Parathyroid adenoma (tissue), 2 donors: ENCODE measurements around the gene ZNF276.

Source experiments
- H2AFZ ChIP-seq: fragments of 300-600 bp; sonication (generic); one replicate; pipeline ENCODE4 v1.7.0; 2017; ENCODE audit warnings: antibody characterized with exemption, mild to moderate bottlenecking
- H3K27ac ChIP-seq: fragments of 300-600 bp; sonication (generic); one replicate; pipeline ENCODE4 v1.7.0; 2017
- H3K27me3 ChIP-seq: fragments of 300-600 bp; sonication (generic); one replicate; pipeline ENCODE4 v1.7.0; 2017; ENCODE audit warnings: low read length; ENCODE audit not compliant: control insufficient read depth, insufficient read depth
- H3K36me3 ChIP-seq: fragments of 300-600 bp; sonication (generic); one replicate; pipeline ENCODE4 v1.7.0; 2017; ENCODE audit warnings: low read length; ENCODE audit not compliant: control insufficient read depth, insufficient read depth
- H3K4me1 ChIP-seq: fragments of 300-600 bp; sonication (generic); one replicate; pipeline ENCODE4 v1.7.0; 2017; ENCODE audit warnings: control low read depth
- H3K4me2 ChIP-seq: fragments of 300-600 bp; sonication (generic); one replicate; pipeline ENCODE4 v1.7.0; 2017; ENCODE audit warnings: low read length
- H3K4me3 ChIP-seq: fragments of 300-600 bp; sonication (generic); one replicate; pipeline ENCODE4 v1.7.0; 2017; ENCODE audit warnings: low read depth, low read length
- H3K79me2 ChIP-seq: fragments of 300-600 bp; sonication (generic); one replicate; pipeline ENCODE4 v1.7.0; 2017; ENCODE audit warnings: control low read depth
- H3K9ac ChIP-seq: fragments of 300-600 bp; sonication (generic); one replicate; pipeline ENCODE4 v1.7.0; 2017; ENCODE audit warnings: mild to moderate bottlenecking
- H3K9me3 ChIP-seq: fragments of 300-600 bp; sonication (generic); one replicate; pipeline ENCODE4 v1.7.0; 2017; ENCODE audit warnings: low read length; ENCODE audit not compliant: control insufficient read depth
- CTCF ChIP-seq: fragments of 300-600 bp; sonication (generic); IDR thresholded peaks from one replicate; pipeline ENCODE4 v1.7.0; 2017; ENCODE audit warnings: antibody characterized with exemption, mild to moderate bottlenecking
- donor health status: primary hyperparathyroidism.

ZNF276 gene

GRCh38 chr16:89741342-89742014 is 20.1 kb downstream of the ZNF276 start:
- TF ChIP-seq CTCF, result no peak
- Histone ChIP-seq H3K4me3 (no peak overlapping the region), H2AFZ (no peak overlapping the region), H3K79me2 (no peaks in the 10 kb centered on the region), H3K27me3 (no peaks in the 10 kb centered on the region), H3K4me2 (no peak overlapping the region), H3K9ac (no peak overlapping the region), H3K9me3 (no peaks in the 10 kb centered on the region), H3K27ac (no peak overlapping the region), H3K36me3 (no peaks in the 10 kb centered on the region), H3K4me1 (no peaks in the 10 kb centered on the region)

DNA sequence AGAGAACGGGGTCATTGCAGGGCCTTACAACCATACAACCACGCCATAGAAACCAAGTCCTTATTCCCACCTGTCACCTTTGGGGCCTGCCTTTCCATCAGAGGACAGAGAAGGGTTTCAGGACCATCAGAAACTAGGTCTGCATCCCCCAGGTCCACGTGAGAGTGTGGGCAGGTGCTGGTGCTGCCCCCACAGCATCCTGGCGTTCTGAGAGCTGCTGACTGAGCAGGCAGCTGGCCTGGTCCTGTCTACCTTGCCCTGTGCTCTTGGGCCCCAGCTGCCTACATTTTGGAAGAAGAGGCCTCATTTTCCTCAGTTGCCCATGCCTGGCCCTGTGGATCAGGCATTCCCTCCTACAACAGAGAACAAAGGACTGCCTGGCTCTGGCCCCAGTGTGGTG is 21.6 kb downstream of the ZNF276 start:
- Histone ChIP-seq H3K4me3 (no peak overlapping the region), H3K9ac (no peak overlapping the region), H3K36me3 (no peaks in the 10 kb centered on the region), H3K79me2 (no peaks in the 10 kb centered on the region), H3K9me3 (no peaks in the 10 kb centered on the region), H3K4me2 (no peak overlapping the region), H3K27me3 (no peaks in the 10 kb centered on the region), H3K27ac (no peak overlapping the region), H3K4me1 (no peaks in the 10 kb centered on the region), H2AFZ (no peak overlapping the region)
- TF ChIP-seq CTCF, result no peak

DNA sequence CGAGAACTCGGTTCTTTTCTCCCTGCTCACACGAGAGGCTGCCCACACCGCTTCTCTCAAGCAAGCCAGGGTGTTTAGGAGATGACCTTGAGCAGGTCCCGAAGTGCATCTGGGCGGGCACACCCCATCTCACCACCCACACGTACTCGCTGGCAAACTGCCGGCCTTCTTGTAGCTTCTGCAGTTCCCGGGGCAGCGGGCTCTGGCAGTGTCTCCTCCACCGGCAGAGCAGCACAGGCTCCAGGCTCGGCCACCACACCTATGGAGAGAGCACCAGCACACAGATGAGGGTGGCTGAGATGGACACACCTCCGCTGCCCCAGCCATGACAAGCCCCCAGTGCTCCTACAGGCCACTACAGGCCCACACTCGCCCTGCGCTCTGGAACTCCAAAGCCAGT is 23.5 kb downstream of the ZNF276 start:
- Histone ChIP-seq H3K4me3 (no peak overlapping the region), H3K9me3 (no peaks in the 10 kb centered on the region), H3K4me1 (no peaks in the 10 kb centered on the region), H2AFZ (no peak overlapping the region), H3K9ac (no peak overlapping the region), H3K27ac (no peak overlapping the region), H3K27me3 (no peaks in the 10 kb centered on the region), H3K4me2 (no peak overlapping the region), H3K79me2 (no peaks in the 10 kb centered on the region), H3K36me3 (no peaks in the 10 kb centered on the region)
- no peak for TF ChIP-seq CTCF

DNA sequence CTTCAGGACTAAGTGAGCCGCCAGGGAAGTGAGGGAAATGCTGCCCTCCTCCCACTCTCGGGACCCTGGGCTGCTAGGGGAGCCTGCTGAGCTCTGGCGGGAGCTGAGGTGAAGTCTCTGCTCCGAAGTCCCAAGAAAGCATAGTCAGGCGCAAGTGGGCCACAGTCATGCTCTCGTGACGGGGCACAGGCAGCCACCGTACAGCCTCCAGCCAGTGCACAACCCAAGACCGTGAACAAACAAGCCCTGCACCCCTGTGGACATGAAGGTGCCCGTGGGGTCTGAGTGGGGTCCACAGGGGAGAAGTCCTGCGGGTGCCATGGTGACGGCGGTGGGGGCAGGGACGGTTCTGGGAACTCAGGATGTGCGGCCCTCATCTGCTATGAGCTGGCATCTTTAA is 24.7 kb downstream of the ZNF276 start:
- Histone ChIP-seq H3K27ac (no peak overlapping the region), H2AFZ (no peak overlapping the region), H3K4me2 (no peak overlapping the region), H3K79me2 (no peaks in the 10 kb centered on the region), H3K9me3 (no peaks in the 10 kb centered on the region), H3K9ac (no peak overlapping the region), H3K4me3 (no peak overlapping the region), H3K4me1 (no peaks in the 10 kb centered on the region), H3K27me3 (no peaks in the 10 kb centered on the region), H3K36me3 (no peaks in the 10 kb centered on the region)
- no peak for TF ChIP-seq CTCF

DNA sequence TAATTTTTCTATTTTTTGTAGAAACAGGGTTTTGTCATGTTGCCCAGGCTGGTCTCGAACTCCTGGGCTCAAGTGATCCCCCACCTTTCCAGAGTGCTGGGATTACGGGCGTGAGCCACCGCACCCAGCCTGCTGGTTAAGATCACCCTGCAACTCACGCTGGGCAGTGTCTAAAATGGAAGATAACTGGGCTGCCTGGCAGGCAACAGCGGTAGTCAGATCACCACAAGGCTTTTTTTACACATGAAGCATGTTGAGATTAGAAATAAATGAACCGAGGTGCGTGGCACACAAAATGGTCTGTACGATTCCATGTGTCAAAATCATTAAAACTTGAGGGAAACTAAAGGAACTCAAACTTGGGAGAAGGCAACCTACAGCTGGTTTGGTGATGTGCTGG is 26.7 kb downstream of the ZNF276 start:
- no peak for TF ChIP-seq CTCF
- H3K27me3 ChIP-seq, result no peaks in the 10 kb centered on the region
- H3K79me2 ChIP-seq, result no peaks in the 10 kb centered on the region
- H3K4me3 ChIP-seq, result no peak overlapping the region
- H3K9me3 ChIP-seq, result no peaks in the 10 kb centered on the region
- H3K27ac ChIP-seq, result no peak overlapping the region
- no peaks in the 10 kb centered on the region for H3K4me1 ChIP-seq
- H2AFZ ChIP-seq, result no peak overlapping the region
- H3K4me2 ChIP-seq, result no peak overlapping the region
- no peaks in the 10 kb centered on the region for H3K36me3 ChIP-seq
- no peak overlapping the region for H3K9ac ChIP-seq
